Right lobe of liver (tissue), 6 donors: ENCODE measurements around the gene DCP2. TPM values are rescaled to one million over a fixed set of nuclear protein-coding genes. Genes with fewer than 3 reads are reported as not detected.

ENCODE experiments used
- ATAC-seq, 4 donors: fragments of 200-7000 bp; cut with Tn5 transposase; one replicate each; pipeline ENCODE4 v1.9.1; 2020; ENCODE audit warnings: mild to moderate bottlenecking in 4 of 4, moderate library complexity in 4 of 4
- DNase-seq, 3 donors: peaks; one replicate each; pipeline ENCODE4 v3.0.0-alpha.2; 2020
- H3K27ac ChIP-seq, 3 donors: fragments of 200-600 bp; one replicate each; pipeline ENCODE4 v1.8.0; 2022
- H3K27me3 ChIP-seq, 2 donors: fragments of 200-600 bp; one replicate each; pipeline ENCODE4 v1.8.0; 2022
- H3K36me3 ChIP-seq, 4 donors: fragments of 200-600 bp; sonication (generic) in 1 of 4; one replicate each; pipeline versions ENCODE4 v1.5.1 to v1.8.0; 2017 to 2022; ENCODE audit warnings: control low read depth in 1 of 4
- H3K4me1 ChIP-seq, 4 donors: fragments of 200-600 bp; sonication (generic) in 1 of 4; one replicate each; pipeline versions ENCODE4 v1.5.1 to v1.8.0; 2017 to 2022; ENCODE audit warnings: control low read depth in 1 of 4
- H3K4me3 ChIP-seq, 3 donors: fragments of 200-600 bp; one replicate each; pipeline ENCODE4 v1.8.0; 2022
- H3K9me3 ChIP-seq, 4 donors: fragments of 200-600 bp; sonication (generic) in 1 of 4; one replicate each; pipeline versions ENCODE4 v1.5.1 to v1.8.0; 2017 to 2022; ENCODE audit warnings: control low read depth in 1 of 4
- POLR2A ChIP-seq: fragments of 450-650 bp; IDR thresholded peaks from one replicate; pipeline ENCODE4 v1.6.1; 2017; ENCODE audit warnings: antibody characterized with exemption, mild to moderate bottlenecking
- WGBS: methylation state at CpG from one replicate; pipeline ENCODE4 v1.1.6; 2018; ENCODE audit warnings: low coverage, low lambda C conversion rate; ENCODE audit not compliant: insufficient coverage; ENCODE audit errors: missing lambda C conversion rate; 5-methylcytosine and 5-hydroxymethylcytosine counted together
- intact Hi-C, 2 donors: fragments of 100-400 bp; cut with DNase I; formaldehyde crosslinking; loops; one replicate each; pipeline versions ENCODE4 v1.11.2 to v1.14.1; 2022
- total RNA-seq, 6 experiments: library from RNA; depleted of rRNA in 2 of 6; stranded (reverse); fragments of >200 nt in 2 of 6; fragmentation: NEBNext Ultra II Directional in 3 of 6; extraction: Animal tissue kit (Norgen Biotek cat#: 25700) in 3 of 6; gene quantifications; one replicate each; pipeline versions ENCODE4 v1.1.0 to v1.2.4, GENCODE V29; 2016 to 2023
- TF ChIP-seq, protein P1 (sequence below), 4 donors: fragments of 200-600 bp in 3 of 4; fragments of 450-650 bp in 1 of 4; IDR thresholded peaks; one replicate each; pipeline versions ENCODE4 v1.5.1 to v1.8.0; 2016 to 2022; ENCODE audit warnings: antibody characterized with exemption in 4 of 4, mild to moderate bottlenecking in 2 of 4
- donor health status: DM: no; HTN: yes; CAD: no.
- donor health status: DM: no; HTN: no; CAD: no.
- donor health status: DM: no; HTN: no; CAD: no.
- donor health status: DM: no; HTN: yes; CAD: no.
- donor health status: DM: no; HTN: yes; CAD: no.

Gene DCP2
- total RNA-seq, 6 experiments from 2014 or later: 12.0 to 20.8 (median 14.6) TPM

DNA sequence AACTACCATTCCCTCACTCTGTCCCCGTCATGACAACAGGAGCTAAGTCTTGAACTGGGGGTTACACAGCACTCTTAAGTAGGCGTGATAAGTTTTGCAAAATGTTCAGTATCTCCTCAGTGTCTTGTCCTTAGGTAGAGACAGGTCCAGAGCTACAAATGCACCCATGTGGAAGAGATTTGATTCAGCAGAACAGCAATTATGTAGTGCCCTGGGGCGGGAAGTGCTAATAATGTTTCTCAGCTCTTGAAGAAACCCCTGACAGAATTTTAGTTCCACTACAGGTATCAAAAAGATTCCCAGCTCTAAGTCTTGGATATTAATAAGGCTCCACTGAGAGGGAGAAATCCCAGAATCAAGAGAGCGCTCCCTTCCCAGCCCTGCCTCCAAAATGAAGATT lies 49.6 kb downstream of the DCP2 start:
- no peak for TF ChIP-seq POLR2A
- TF ChIP-seq, protein P1, sequence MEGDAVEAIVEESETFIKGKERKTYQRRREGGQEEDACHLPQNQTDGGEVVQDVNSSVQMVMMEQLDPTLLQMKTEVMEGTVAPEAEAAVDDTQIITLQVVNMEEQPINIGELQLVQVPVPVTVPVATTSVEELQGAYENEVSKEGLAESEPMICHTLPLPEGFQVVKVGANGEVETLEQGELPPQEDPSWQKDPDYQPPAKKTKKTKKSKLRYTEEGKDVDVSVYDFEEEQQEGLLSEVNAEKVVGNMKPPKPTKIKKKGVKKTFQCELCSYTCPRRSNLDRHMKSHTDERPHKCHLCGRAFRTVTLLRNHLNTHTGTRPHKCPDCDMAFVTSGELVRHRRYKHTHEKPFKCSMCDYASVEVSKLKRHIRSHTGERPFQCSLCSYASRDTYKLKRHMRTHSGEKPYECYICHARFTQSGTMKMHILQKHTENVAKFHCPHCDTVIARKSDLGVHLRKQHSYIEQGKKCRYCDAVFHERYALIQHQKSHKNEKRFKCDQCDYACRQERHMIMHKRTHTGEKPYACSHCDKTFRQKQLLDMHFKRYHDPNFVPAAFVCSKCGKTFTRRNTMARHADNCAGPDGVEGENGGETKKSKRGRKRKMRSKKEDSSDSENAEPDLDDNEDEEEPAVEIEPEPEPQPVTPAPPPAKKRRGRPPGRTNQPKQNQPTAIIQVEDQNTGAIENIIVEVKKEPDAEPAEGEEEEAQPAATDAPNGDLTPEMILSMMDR (IDR thresholded peaks at IDR 0.05): no peak
- no peak for DNase-seq
- WGBS: 100% methylated on average over 3 of the region's 4 CpGs

DNA sequence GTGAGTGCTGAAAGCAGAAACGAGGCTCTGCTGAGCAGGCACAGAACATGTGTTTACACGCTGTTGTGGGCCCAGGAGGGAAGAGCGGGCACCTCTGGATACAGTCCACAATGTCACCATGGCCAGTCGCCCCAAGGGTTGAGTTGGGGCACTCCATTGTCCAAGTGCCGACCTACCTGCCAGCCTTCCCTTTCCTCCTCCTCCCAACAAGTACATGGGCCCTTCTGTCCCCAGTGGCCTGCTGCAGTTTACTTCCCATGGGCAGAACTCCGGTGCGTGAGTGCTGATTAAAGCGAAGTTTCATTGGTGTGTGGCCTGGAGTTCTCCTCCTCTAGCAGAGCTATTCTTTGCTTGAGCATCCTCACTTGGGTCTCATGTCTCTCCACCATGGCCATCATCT lies 50.4 kb downstream of the DCP2 start:
- ATAC-seq: no peak
- WGBS: 71% methylated on average over 4 of the region's 8 CpGs
- no peak for TF ChIP-seq POLR2A
- TF ChIP-seq, protein P1 (IDR thresholded peaks at IDR 0.05): no peak
- no peak for DNase-seq
- Histone ChIP-seq H3K27me3 (no peaks in the 10 kb centered on the region), H3K9me3 (no peaks in the 10 kb centered on the region), H3K4me3 (no peak overlapping the region), H3K27ac (no peak overlapping the region), H3K36me3 (peaks cover 0 to 53% (median 26%) of the 10 kb centered on the region in 4 donors), H3K4me1 (no peaks in the 10 kb centered on the region)
- intact Hi-C loops: no loop called here

More for the DNA sequence above, 49.6 kb downstream of the DCP2 start:
- no peak overlapping the region for H3K27ac ChIP-seq
- no peak for ATAC-seq
- no peaks in the 10 kb centered on the region for H3K4me1 ChIP-seq
- no peak overlapping the region for H3K4me3 ChIP-seq
- intact Hi-C loops: no loop called here
- no peaks in the 10 kb centered on the region for H3K9me3 ChIP-seq
- H3K27me3 ChIP-seq: no peaks in the 10 kb centered on the region
- H3K36me3 ChIP-seq: peaks cover 0 to 61% (median 26%) of the 10 kb centered on the region in 4 donors

DNA sequence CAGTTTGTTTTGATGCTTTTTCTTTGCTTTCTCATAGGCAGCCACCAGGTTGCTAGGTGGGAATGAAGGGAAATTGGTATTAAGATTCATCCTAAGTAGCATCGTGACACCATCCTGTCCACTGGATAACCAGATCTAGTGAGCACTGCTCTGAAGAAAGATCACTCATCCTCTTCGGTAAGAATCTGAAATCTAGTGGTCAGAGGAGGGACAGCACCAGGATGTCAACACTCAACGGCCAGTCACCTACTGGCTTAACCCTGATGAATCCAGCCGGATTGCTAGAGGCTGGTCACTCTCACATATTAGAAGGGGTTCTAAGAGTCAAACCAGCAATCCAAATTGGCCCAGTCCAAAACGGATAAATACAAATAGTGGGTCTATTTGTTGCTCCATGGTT lies 50.8 kb downstream of the DCP2 start:
- H3K27ac ChIP-seq: no peak overlapping the region
- DNase-seq: no peak
- peaks cover 0 to 51% (median 26%) of the 10 kb centered on the region in 4 donors for H3K36me3 ChIP-seq
- intact Hi-C loops: no loop called here
- peak in 1 of 4 donors; percentile 12 for ATAC-seq
- TF ChIP-seq, protein P1 (IDR thresholded peaks at IDR 0.05): no peak
- TF ChIP-seq POLR2A: no peak
- no peaks in the 10 kb centered on the region for H3K4me1 ChIP-seq
- no peak overlapping the region for H3K4me3 ChIP-seq
- H3K27me3 ChIP-seq: no peaks in the 10 kb centered on the region
- WGBS: 100% methylated on average over 2 of the region's 5 CpGs
- H3K9me3 ChIP-seq: no peaks in the 10 kb centered on the region

DNA sequence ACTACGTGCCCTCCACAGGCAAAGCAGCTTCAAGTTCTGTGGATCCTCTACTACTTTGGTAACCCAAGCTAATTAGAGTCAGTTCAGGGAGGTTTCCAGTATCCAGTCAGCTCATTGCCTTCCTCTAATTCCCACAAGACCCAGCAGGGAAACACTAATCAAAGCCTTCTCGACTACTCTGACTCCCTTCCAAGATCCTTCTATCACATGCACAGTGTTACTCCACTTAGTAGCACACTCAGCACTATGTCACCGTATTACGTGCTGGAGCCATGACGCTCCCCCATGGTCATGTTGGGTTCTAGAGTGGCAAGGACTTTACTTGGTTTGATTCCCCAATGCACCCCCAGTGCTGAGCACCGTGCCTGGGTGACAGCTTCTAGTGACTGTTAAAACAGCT lies 53.0 kb downstream of the DCP2 start:
- no peak for ATAC-seq
- DNase-seq: no peak
- TF ChIP-seq, protein P1 (IDR thresholded peaks at IDR 0.05): no peak
- no peak for TF ChIP-seq POLR2A
- Histone ChIP-seq H3K4me1 (no peaks in the 10 kb centered on the region), H3K9me3 (no peaks in the 10 kb centered on the region), H3K36me3 (peaks cover 0 to 42% (median 22%) of the 10 kb centered on the region in 4 donors), H3K27me3 (no peaks in the 10 kb centered on the region), H3K27ac (no peak overlapping the region), H3K4me3 (no peak overlapping the region)
- intact Hi-C loops: no loop called here
- WGBS: 76% methylated on average over 6 of the region's 6 CpGs

DNA sequence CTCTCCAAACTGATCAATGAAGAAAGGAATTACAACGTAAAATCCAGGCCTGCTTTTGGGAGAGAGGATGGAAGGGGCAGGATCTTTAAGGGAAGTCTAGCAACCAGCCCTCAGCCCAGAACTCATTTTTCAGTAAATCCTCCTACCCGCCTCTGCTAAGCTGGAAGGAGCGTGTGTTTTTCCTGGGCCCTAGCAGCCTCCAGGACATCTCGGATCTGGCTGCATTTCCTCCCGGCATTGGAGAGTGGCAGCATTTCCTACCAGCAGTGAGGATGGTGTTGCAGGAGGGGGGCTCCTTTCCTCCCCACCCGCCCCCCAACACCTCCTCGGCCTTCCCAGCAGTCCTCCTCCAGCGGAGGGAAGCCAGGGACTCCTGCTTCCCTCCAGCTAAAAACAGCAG lies 54.5 kb downstream of the DCP2 start:
- DNase-seq: no peak
- intact Hi-C loops: no loop called here
- no peaks in the 10 kb centered on the region for H3K27me3 ChIP-seq
- 88% methylated on average over 7 of the region's 8 CpGs for WGBS
- H3K9me3 ChIP-seq: no peaks in the 10 kb centered on the region
- TF ChIP-seq POLR2A: no peak
- TF ChIP-seq, protein P1 (IDR thresholded peaks at IDR 0.05): no peak
- peaks cover 0 to 48% (median 20%) of the 10 kb centered on the region in 4 donors for H3K36me3 ChIP-seq
- no peak overlapping the region for H3K4me3 ChIP-seq
- H3K27ac ChIP-seq: no peak overlapping the region
- ATAC-seq: no peak
- no peaks in the 10 kb centered on the region for H3K4me1 ChIP-seq
